Glutamatergic neuron (in vitro differentiated cells): ENCODE measurements around the gene RNF213. TPM values are rescaled to one million over a fixed set of nuclear protein-coding genes. Genes with fewer than 3 reads are reported as not detected.

ENCODE experiments used
- DNase-seq: peaks from one replicate; pipeline ENCODE4 v3.0.0; 2022
- H3K27ac Mint-ChIP-seq: one replicate; pipeline ENCODE4 v1.8.0; 2020; ENCODE audit warnings: mild to moderate bottlenecking, mixed read lengths, inconsistent platforms; ENCODE audit not compliant: unreplicated experiment
- H3K27me3 Mint-ChIP-seq: one replicate; pipeline ENCODE4 v1.8.0; 2020; ENCODE audit warnings: mild to moderate bottlenecking, moderate library complexity, mixed read lengths, inconsistent platforms; ENCODE audit not compliant: unreplicated experiment
- H3K36me3 Mint-ChIP-seq: one replicate; pipeline ENCODE4 v1.8.0; 2020; ENCODE audit warnings: mild to moderate bottlenecking, mixed read lengths, inconsistent platforms; ENCODE audit not compliant: unreplicated experiment
- H3K4me1 Mint-ChIP-seq: one replicate; pipeline ENCODE4 v1.8.0; 2020; ENCODE audit warnings: mild to moderate bottlenecking, low read depth, mixed read lengths, inconsistent platforms; ENCODE audit not compliant: unreplicated experiment
- H3K4me3 Mint-ChIP-seq: one replicate; pipeline ENCODE4 v1.8.0; 2020; ENCODE audit warnings: mild to moderate bottlenecking, mixed read lengths, inconsistent platforms; ENCODE audit not compliant: unreplicated experiment
- H3K9me3 Mint-ChIP-seq: one replicate; pipeline ENCODE4 v1.8.0; 2020; ENCODE audit warnings: mild to moderate bottlenecking, moderate library complexity, mixed read lengths, inconsistent platforms; ENCODE audit not compliant: unreplicated experiment
- CTCF ChIP-seq: fragments of 200-600 bp; sonication (generic); IDR thresholded peaks from one replicate; pipeline ENCODE4 v1.5.0; 2021; ENCODE audit not compliant: partially characterized antibody, unreplicated experiment
- total RNA-seq: library from RNA; stranded (reverse); fragmentation: NEBNext Ultra II Directional; extraction: Animal tissue kit (Norgen Biotek cat#: 25700); gene quantifications from one replicate; pipeline ENCODE4 v1.2.1, GENCODE V29; 2021; ENCODE audit not compliant: unreplicated experiment

RNF213 gene
- total RNA-seq, 1 donor from 2014 or later, result 34.7 TPM

GRCh38 chr17:80422981-80423380, 162.3 kb downstream of the RNF213 start:
- Mint-ChIP-seq H3K27ac (no peak overlapping the region), H3K4me1 (peaks cover 7% of the 10 kb centered on the region), H3K36me3 (no peaks in the 10 kb centered on the region), H3K4me3 (no peak overlapping the region), H3K27me3 (peaks cover 14% of the 10 kb centered on the region), H3K9me3 (peaks cover 5% of the 10 kb centered on the region)
- no peak for TF ChIP-seq CTCF
- DNase-seq, result no peak

DNA sequence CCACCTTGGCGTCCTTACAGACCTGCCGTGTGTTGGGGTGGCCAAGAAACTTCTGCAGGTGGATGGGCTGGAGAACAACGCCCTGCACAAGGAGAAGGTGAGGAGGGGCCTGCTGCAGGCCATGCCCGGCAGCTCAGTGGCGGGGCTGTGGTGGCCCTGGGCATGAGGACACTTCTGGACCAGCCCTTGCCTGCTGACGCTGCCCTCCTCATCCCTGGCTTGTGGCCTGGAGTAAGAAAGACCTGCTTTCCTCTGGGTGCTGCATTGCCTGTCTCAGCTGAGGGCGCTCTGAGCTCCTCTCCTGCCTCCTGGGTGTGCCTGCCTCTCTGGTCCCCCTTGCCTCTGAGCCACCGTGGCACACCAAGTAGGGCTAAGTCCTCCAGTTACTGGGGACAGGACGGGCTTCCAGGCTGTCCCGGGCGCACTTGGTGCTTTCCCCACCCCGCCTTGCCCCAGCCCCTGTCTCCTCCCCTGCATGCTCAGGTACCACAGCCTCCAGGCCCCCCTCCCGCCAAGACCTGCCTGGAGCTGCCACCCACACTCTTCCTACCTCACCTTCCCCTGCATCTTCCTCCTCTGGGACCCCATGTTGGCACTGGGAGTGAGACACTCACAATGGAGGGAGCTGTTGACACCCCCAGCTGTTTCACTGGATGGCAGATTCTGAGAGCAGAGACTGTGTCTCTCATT, 163.0 kb downstream of the RNF213 start:
- Mint-ChIP-seq H3K36me3 (no peaks in the 10 kb centered on the region), H3K4me3 (no peak overlapping the region), H3K4me1 (peaks cover 7% of the 10 kb centered on the region), H3K9me3 (peaks cover 5% of the 10 kb centered on the region), H3K27ac (no peak overlapping the region), H3K27me3 (peaks cover 10% of the 10 kb centered on the region)
- no peak for DNase-seq
- TF ChIP-seq CTCF, result no peak

GRCh38 chr17:80424261-80424660, 163.6 kb downstream of the RNF213 start:
- peaks cover 7% of the 10 kb centered on the region for H3K4me1 Mint-ChIP-seq
- H3K27ac Mint-ChIP-seq, result no peak overlapping the region
- H3K9me3 Mint-ChIP-seq, result peaks cover 5% of the 10 kb centered on the region
- H3K27me3 Mint-ChIP-seq, result peaks cover 8% of the 10 kb centered on the region
- TF ChIP-seq CTCF, result no peak
- no peak for DNase-seq
- no peak overlapping the region for H3K4me3 Mint-ChIP-seq
- no peaks in the 10 kb centered on the region for H3K36me3 Mint-ChIP-seq

DNA sequence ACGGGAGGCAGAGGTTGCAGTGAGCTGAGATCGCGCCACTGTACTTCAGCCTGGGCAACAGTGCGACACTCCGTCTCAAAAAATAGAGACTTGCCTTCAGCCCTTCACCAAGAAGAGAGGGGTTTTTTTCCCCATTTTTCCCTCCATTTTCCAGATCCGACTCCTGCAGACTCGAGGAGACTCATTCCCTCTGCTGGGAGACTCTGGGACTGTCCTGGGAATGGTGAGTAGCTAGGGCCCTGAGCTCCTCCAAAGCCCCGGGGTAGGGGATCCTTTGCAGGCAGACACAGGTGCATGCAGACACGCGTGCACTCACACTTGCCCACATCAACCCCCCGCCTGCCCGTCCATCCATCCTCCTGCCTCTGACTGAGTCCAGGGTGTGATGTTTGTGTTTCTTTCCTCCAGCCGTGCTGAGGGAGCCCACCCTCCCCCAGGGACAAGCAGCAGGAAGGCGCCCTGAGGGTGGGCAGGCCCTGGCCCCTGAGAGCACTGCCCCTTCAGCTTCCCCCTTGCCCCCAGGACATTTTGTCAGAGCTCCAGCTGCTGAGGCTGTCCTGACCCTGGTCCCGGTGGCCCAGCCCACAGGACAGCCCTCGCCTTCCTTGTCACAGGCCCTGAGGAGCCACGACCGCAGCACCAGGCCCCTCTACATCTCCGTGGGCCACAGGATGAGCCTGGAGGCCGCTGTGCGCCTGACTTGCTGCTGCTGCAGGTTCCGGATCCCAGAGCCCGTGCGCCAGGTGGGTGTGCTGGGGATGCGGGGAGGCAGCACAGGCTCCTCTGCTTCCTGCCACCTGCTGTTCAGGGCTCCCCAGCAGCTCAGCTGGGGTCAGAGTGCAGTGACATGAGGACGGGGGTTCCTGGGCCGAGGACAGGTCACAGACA, 164.5 kb downstream of the RNF213 start:
- H3K27me3 Mint-ChIP-seq, result peaks cover 6% of the 10 kb centered on the region

More for the DNA sequence above, 164.5 kb downstream of the RNF213 start:
- no peak for DNase-seq
- Mint-ChIP-seq H3K4me3 (no peak overlapping the region), H3K4me1 (peaks cover 2% of the 10 kb centered on the region), H3K27ac (no peak overlapping the region), H3K36me3 (no peaks in the 10 kb centered on the region), H3K9me3 (peaks cover 3% of the 10 kb centered on the region)
- TF ChIP-seq CTCF, result no peak
